ENCODE data around the gene TTLL7. TPM values are rescaled to one million over a fixed set of nuclear protein-coding genes. Genes with fewer than 3 reads are reported as not detected.
"Not testable (repeated sequence)": the region's sequence is repeated elsewhere in the genome, so short reads cannot be mapped to it uniquely, and the experiment has no call there.

TTLL7 gene
- total RNA-seq, 1 donor from 2014 or later: 37.9 TPM

DNA sequence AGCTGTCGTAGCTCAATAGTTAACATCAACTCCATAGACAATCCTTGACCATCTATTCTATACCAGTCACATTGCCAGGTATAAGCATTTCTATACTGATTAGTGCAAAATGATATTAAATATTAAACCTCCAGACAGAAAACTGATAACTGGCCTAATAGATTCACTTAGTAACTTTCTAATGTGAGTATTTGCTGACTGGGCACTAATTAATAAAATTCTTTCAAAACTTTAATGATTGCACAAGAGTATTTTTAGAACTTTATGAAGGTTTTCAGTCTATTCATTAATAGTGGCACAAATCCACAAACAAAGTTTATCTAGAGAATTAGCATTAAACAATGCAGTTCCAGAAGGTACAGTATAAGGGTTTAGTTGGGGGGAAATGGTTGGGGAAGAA lies 79.1 kb downstream of the TTLL7 start:
- no peak overlapping the region for H3K4me3 ChIP-seq
- no peak overlapping the region for H3K4me2 ChIP-seq
- no peaks in the 10 kb centered on the region for H3K27me3 ChIP-seq
- no peak overlapping the region for H3K27ac Mint-ChIP-seq
- no peaks in the 10 kb centered on the region for H3K79me2 ChIP-seq (ENCODE audit: low read depth)
- DNase-seq (ENCODE audit: low spot score): no peak
- H3K27ac ChIP-seq: no peak overlapping the region
- H3K27me3 Mint-ChIP-seq (ENCODE audit: insufficient read depth, low read depth): no peaks in the 10 kb centered on the region
- H3K4me1 ChIP-seq: no peaks in the 10 kb centered on the region
- no peak overlapping the region for H3K9ac ChIP-seq
- H3K36me3 Mint-ChIP-seq: peaks cover 10% of the 10 kb centered on the region
- H4K20me1 ChIP-seq (ENCODE audit: low read depth): no peaks in the 10 kb centered on the region
- no peak overlapping the region for H3K4me3 Mint-ChIP-seq
- H3K9me3 ChIP-seq (ENCODE audit: low read depth): no peaks in the 10 kb centered on the region
- TF ChIP-seq EZH2phosphoT487 (IDR thresholded peaks at IDR 0.05): no peak
- TF ChIP-seq, protein P1, sequence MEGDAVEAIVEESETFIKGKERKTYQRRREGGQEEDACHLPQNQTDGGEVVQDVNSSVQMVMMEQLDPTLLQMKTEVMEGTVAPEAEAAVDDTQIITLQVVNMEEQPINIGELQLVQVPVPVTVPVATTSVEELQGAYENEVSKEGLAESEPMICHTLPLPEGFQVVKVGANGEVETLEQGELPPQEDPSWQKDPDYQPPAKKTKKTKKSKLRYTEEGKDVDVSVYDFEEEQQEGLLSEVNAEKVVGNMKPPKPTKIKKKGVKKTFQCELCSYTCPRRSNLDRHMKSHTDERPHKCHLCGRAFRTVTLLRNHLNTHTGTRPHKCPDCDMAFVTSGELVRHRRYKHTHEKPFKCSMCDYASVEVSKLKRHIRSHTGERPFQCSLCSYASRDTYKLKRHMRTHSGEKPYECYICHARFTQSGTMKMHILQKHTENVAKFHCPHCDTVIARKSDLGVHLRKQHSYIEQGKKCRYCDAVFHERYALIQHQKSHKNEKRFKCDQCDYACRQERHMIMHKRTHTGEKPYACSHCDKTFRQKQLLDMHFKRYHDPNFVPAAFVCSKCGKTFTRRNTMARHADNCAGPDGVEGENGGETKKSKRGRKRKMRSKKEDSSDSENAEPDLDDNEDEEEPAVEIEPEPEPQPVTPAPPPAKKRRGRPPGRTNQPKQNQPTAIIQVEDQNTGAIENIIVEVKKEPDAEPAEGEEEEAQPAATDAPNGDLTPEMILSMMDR (IDR thresholded peaks at IDR 0.05): no peak
- no peak for TF ChIP-seq EZH2 (IDR thresholded peaks at IDR 0.05)
- peaks cover 2% of the 10 kb centered on the region for H3K9me3 Mint-ChIP-seq
- no peaks in the 10 kb centered on the region for H3F3A ChIP-seq (ENCODE audit: low read depth)
- H2AFZ ChIP-seq (replicated peaks): no peak overlapping the region
- H3K4me1 Mint-ChIP-seq: no peaks in the 10 kb centered on the region
- peaks cover 6% of the 10 kb centered on the region for H3K36me3 ChIP-seq

DNA sequence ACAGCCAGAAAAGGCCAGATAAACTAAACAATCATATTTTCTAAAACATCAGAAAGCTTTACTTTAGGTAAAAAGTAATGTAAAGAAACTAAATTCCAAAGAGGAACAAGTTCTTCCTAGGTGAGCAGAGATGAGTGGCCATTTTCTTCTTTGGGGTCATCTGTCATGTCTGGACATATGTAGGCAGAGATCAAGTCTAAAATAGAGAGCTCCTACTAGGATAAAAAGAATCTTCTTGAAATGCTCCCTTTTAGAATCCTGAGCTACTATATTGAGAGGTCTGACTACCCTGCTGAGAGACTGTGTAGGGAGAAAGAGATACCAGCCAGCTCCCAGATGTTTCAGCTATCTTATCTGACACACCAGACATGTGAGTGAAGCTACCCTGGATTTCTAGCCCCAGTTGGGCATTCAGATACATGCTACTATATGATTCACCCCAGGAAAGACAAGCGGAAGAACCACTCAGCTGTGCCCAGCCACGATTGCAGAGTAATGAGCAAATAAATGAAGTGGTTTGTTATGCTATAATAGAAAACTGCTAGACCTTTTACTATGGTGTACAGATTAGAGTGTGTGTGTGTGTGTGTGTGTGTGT lies 80.1 kb downstream of the TTLL7 start:
- Histone ChIP-seq H3K4me3 (no peak overlapping the region), H3K27me3 (no peaks in the 10 kb centered on the region), H3K4me1 (no peaks in the 10 kb centered on the region), H2AFZ (replicated peaks) (no peak overlapping the region), H3K79me2 (ENCODE audit: low read depth) (no peaks in the 10 kb centered on the region), H4K20me1 (ENCODE audit: low read depth) (no peaks in the 10 kb centered on the region), H3K27ac (no peak overlapping the region), H3K36me3 (peaks cover 10% of the 10 kb centered on the region), H3F3A (ENCODE audit: low read depth) (no peaks in the 10 kb centered on the region), H3K4me2 (no peak overlapping the region), H3K9me3 (ENCODE audit: low read depth) (no peaks in the 10 kb centered on the region), H3K9ac (no peak overlapping the region)
- Mint-ChIP-seq H3K27ac (no peak overlapping the region), H3K9me3 (peaks cover 6% of the 10 kb centered on the region), H3K27me3 (ENCODE audit: insufficient read depth, low read depth) (no peaks in the 10 kb centered on the region), H3K4me1 (no peaks in the 10 kb centered on the region), H3K4me3 (no peak overlapping the region), H3K36me3 (peaks cover 14% of the 10 kb centered on the region)
- no peak for DNase-seq (ENCODE audit: low spot score)
- TF ChIP-seq, protein P1 (IDR thresholded peaks at IDR 0.05): no peak
- TF ChIP-seq EZH2 (IDR thresholded peaks at IDR 0.05): no peak
- TF ChIP-seq EZH2phosphoT487 (IDR thresholded peaks at IDR 0.05): no peak

DNA sequence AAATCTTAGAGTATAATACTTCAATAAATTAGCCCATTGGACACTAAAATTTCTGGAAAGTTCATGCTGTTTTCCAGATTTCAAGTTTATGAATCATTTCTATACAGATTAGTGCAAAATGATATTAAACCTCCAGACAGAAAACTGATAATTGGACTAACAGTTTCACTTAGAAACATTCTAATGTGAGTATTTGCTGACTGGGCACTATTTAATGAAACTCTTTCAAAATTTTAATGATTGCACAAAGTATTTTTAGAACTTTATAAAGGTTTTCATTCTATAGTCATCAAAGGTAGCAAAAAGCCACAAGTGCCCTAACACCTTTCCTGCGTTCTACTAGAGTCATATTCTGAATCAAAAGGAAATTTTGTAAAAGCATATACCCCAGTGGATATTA lies 81.0 kb downstream of the TTLL7 start:
- Histone ChIP-seq H3K4me3 (no peak overlapping the region), H4K20me1 (ENCODE audit: low read depth) (no peaks in the 10 kb centered on the region), H3K27me3 (no peaks in the 10 kb centered on the region), H3K9me3 (ENCODE audit: low read depth) (no peaks in the 10 kb centered on the region), H3K9ac (no peak overlapping the region), H2AFZ (replicated peaks) (no peak overlapping the region), H3K36me3 (peaks cover 10% of the 10 kb centered on the region), H3K4me2 (no peak overlapping the region), H3K79me2 (ENCODE audit: low read depth) (no peaks in the 10 kb centered on the region), H3K27ac (no peak overlapping the region), H3K4me1 (no peaks in the 10 kb centered on the region), H3F3A (ENCODE audit: low read depth) (no peaks in the 10 kb centered on the region)
- Mint-ChIP-seq H3K4me3 (no peak overlapping the region), H3K27ac (no peak overlapping the region), H3K36me3 (peaks cover 14% of the 10 kb centered on the region), H3K27me3 (ENCODE audit: insufficient read depth, low read depth) (no peaks in the 10 kb centered on the region), H3K9me3 (peaks cover 6% of the 10 kb centered on the region), H3K4me1 (no peaks in the 10 kb centered on the region)
- DNase-seq (ENCODE audit: low spot score): no peak
- TF ChIP-seq EZH2phosphoT487 (IDR thresholded peaks at IDR 0.05): no peak
- TF ChIP-seq, protein P1 (IDR thresholded peaks at IDR 0.05): no peak
- TF ChIP-seq EZH2 (IDR thresholded peaks at IDR 0.05): no peak

DNA sequence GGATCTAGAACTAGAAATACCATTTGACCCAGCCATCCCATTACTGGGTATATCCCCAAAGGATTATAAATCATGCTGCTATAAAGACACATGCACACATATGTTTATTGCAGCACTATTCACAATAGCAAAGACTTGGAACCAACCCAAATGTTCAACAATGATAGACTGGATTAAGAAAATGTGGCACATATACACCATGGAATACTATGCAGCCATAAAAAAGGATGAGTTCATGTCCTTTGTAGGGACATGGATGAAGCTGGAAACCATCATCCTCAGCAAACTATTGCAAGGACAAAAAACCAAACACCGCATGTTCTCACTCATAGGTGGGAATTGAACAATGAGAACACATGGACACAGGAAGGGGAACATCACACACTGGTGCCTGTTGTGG lies 82.8 kb downstream of the TTLL7 start:
- not testable (repeated sequence) for H3K4me2 ChIP-seq; H3F3A ChIP-seq (ENCODE audit: low read depth); H3K9me3 Mint-ChIP-seq; H3K4me1 ChIP-seq; H3K4me3 ChIP-seq; H3K9ac ChIP-seq; H2AFZ ChIP-seq (replicated peaks); H4K20me1 ChIP-seq (ENCODE audit: low read depth); H3K27me3 Mint-ChIP-seq (ENCODE audit: insufficient read depth, low read depth); H3K27me3 ChIP-seq; DNase-seq (ENCODE audit: low spot score); H3K4me3 Mint-ChIP-seq; H3K27ac ChIP-seq; H3K27ac Mint-ChIP-seq; H3K79me2 ChIP-seq (ENCODE audit: low read depth); H3K9me3 ChIP-seq (ENCODE audit: low read depth); H3K4me1 Mint-ChIP-seq
- H3K36me3 Mint-ChIP-seq: peaks cover 12% of the 10 kb centered on the region
- H3K36me3 ChIP-seq: peaks cover 10% of the 10 kb centered on the region
